ENCODE data around the gene DTL.

DTL gene

GRCh38 chr1:212042436-212042835 lies 6.9 kb downstream of the DTL start:
- Histone ChIP-seq H3K79me2 (ENCODE audit: control insufficient read depth, low read length) (peaks cover 89% of the 10 kb centered on the region), H3K9me3 (ENCODE audit: control insufficient read depth, insufficient read depth, low read length) (no peaks in the 10 kb centered on the region), H3K36me3 (ENCODE audit: control insufficient read depth, low read length) (peaks cover 92% of the 10 kb centered on the region), H3K4me1 (ENCODE audit: control insufficient read depth, low read length) (peaks cover 19% of the 10 kb centered on the region), H3K4me3 (ENCODE audit: low read length) (no peak overlapping the region), H3K9me2 (replicated peaks; ENCODE audit: control insufficient read depth, low read length) (no peaks in the 10 kb centered on the region), H4K20me1 (ENCODE audit: control insufficient read depth, insufficient read depth, low read depth, low read length) (peaks cover 35% of the 10 kb centered on the region), H3F3A (ENCODE audit: control insufficient read depth, insufficient read depth) (no peaks in the 10 kb centered on the region), H3K27ac (ENCODE audit: low read depth, low read length) (no peak overlapping the region), H3K4me2 (ENCODE audit: low read length) (no peak overlapping the region), H3K27me3 (ENCODE audit: control insufficient read depth, low read length) (no peaks in the 10 kb centered on the region)
- no peak for TF ChIP-seq EZH2phosphoT487 (IDR thresholded peaks at IDR 0.05; ENCODE audit: borderline replicate concordance, low read length)
- no peak for TF ChIP-seq CTCF (IDR thresholded peaks at IDR 0.05; ENCODE audit: low read depth, low read length, poor library complexity, severe bottlenecking)

GRCh38 chr1:212044851-212045250 lies 9.3 kb downstream of the DTL start:
- H3K9me2 ChIP-seq (replicated peaks; ENCODE audit: control insufficient read depth, low read length), result no peaks in the 10 kb centered on the region
- H4K20me1 ChIP-seq (ENCODE audit: control insufficient read depth, insufficient read depth, low read depth, low read length), result peaks cover 24% of the 10 kb centered on the region
- H3K27me3 ChIP-seq (ENCODE audit: control insufficient read depth, low read length), result no peaks in the 10 kb centered on the region
- H3K27ac ChIP-seq (ENCODE audit: low read depth, low read length), result no peak overlapping the region
- peaks cover 8% of the 10 kb centered on the region; the same call in 1 of the 2 replicates for H3K4me1 ChIP-seq (ENCODE audit: control insufficient read depth, low read length)
- no peak overlapping the region for H3K4me2 ChIP-seq (ENCODE audit: low read length)
- H3F3A ChIP-seq (ENCODE audit: control insufficient read depth, insufficient read depth), result no peaks in the 10 kb centered on the region
- H3K79me2 ChIP-seq (ENCODE audit: control insufficient read depth, low read length), result peaks cover 65% of the 10 kb centered on the region
- no peak for TF ChIP-seq CTCF (IDR thresholded peaks at IDR 0.05; ENCODE audit: low read depth, low read length, poor library complexity, severe bottlenecking)
- TF ChIP-seq EZH2phosphoT487 (IDR thresholded peaks at IDR 0.05; ENCODE audit: borderline replicate concordance, low read length), result no peak
- H3K9me3 ChIP-seq (ENCODE audit: control insufficient read depth, insufficient read depth, low read length), result no peaks in the 10 kb centered on the region
- H3K4me3 ChIP-seq (ENCODE audit: low read length), result no peak overlapping the region
- H3K36me3 ChIP-seq (ENCODE audit: control insufficient read depth, low read length), result peaks cover 96% of the 10 kb centered on the region

- peaks cover 56% of the 10 kb centered on the region for H3K79me2 ChIP-seq (ENCODE audit: control insufficient read depth, low read length)
Observed at GRCh38 chr1:212045981-212046380, 10.4 kb downstream of the DTL start.

More at GRCh38 chr1:212045981-212046380, 10.4 kb downstream of the DTL start:
- H4K20me1 ChIP-seq (ENCODE audit: control insufficient read depth, insufficient read depth, low read depth, low read length), result peaks cover 14% of the 10 kb centered on the region
- no peaks in the 10 kb centered on the region for H3K27me3 ChIP-seq (ENCODE audit: control insufficient read depth, low read length)
- TF ChIP-seq EZH2phosphoT487 (IDR thresholded peaks at IDR 0.05; ENCODE audit: borderline replicate concordance, low read length), result no peak
- TF ChIP-seq CTCF (IDR thresholded peaks at IDR 0.05; ENCODE audit: low read depth, low read length, poor library complexity, severe bottlenecking), result no peak
- H3F3A ChIP-seq (ENCODE audit: control insufficient read depth, insufficient read depth), result no peaks in the 10 kb centered on the region
- H3K27ac ChIP-seq (ENCODE audit: low read depth, low read length), result no peak overlapping the region
- no peaks in the 10 kb centered on the region for H3K9me2 ChIP-seq (replicated peaks; ENCODE audit: control insufficient read depth, low read length)
- no peak overlapping the region for H3K4me3 ChIP-seq (ENCODE audit: low read length)
- H3K4me2 ChIP-seq (ENCODE audit: low read length), result no peak overlapping the region
- H3K4me1 ChIP-seq (ENCODE audit: control insufficient read depth, low read length), result peaks cover under 1% of the 10 kb centered on the region; the same call in 1 of the 2 replicates
- H3K9me3 ChIP-seq (ENCODE audit: control insufficient read depth, insufficient read depth, low read length), result no peaks in the 10 kb centered on the region
- H3K36me3 ChIP-seq (ENCODE audit: control insufficient read depth, low read length), result peaks cover 98% of the 10 kb centered on the region

Measured in DOHH2 (cell line).